ENCODE results near the gene TNS2. TPM values are rescaled to one million over a fixed set of nuclear protein-coding genes. Genes with fewer than 3 reads are reported as not detected.
"Not testable (repeated sequence)": the region's sequence is repeated elsewhere in the genome, so short reads cannot be mapped to it uniquely, and the experiment has no call there.

TNS2 gene
- total RNA-seq, 2 donors from 2014 or later = 66.5 to 180 TPM

- intact Hi-C loops (cut with DNase I) = no loop called here
Observed at GRCh38 chr12:53011889-53012288, 38.0 kb upstream of the TNS2 start.

GRCh38 chr12:53012928-53013327 lies 36.9 kb upstream of the TNS2 start:
- intact Hi-C loops (cut with DNase I) = no loop called here
- no peak overlapping the region for H3K27ac ChIP-seq
- no peaks in the 10 kb centered on the region for H3K27me3 ChIP-seq (replicated peaks; ENCODE audit: insufficient read depth)
- peaks cover 0 to 7% of the 10 kb centered on the region in 2 donors for H3K36me3 ChIP-seq
- no peak overlapping the region for H3K4me3 ChIP-seq
- H3K4me1 ChIP-seq (replicated peaks) = peaks cover 10% of the 10 kb centered on the region
- no peaks in the 10 kb centered on the region for H3K9me3 ChIP-seq
- no peak for DNase-seq (ENCODE audit: low spot score)
- 79% methylated on average over 3 of the region's 3 CpGs for WGBS
- TF ChIP-seq POLR2AphosphoS5 (IDR thresholded peaks at IDR 0.05) = no peak
- TF ChIP-seq CTCF (IDR thresholded peaks at IDR 0.05) = no peak
- TF ChIP-seq POLR2A (IDR thresholded peaks at IDR 0.05) = no peak

More at GRCh38 chr12:53011889-53012288, 38.0 kb upstream of the TNS2 start:
- no peak overlapping the region for H3K27ac ChIP-seq
- H3K36me3 ChIP-seq = no peaks in the 10 kb centered on the region
- H3K4me3 ChIP-seq = no peak overlapping the region
- TF ChIP-seq CTCF (IDR thresholded peaks at IDR 0.05) = no peak
- no peak for TF ChIP-seq POLR2A (IDR thresholded peaks at IDR 0.05)
- no peak for TF ChIP-seq POLR2AphosphoS5 (IDR thresholded peaks at IDR 0.05)
- no peaks in the 10 kb centered on the region for H3K9me3 ChIP-seq
- DNase-seq (ENCODE audit: low spot score) = no peak
- H3K27me3 ChIP-seq (replicated peaks; ENCODE audit: insufficient read depth) = no peaks in the 10 kb centered on the region
- peaks cover 15% of the 10 kb centered on the region for H3K4me1 ChIP-seq (replicated peaks)
- WGBS = 45% methylated on average over 3 of the region's 3 CpGs

GRCh38 chr12:53014709-53015108 lies 35.2 kb upstream of the TNS2 start:
- H3K27me3 ChIP-seq (replicated peaks; ENCODE audit: insufficient read depth) = no peaks in the 10 kb centered on the region
- no peak overlapping the region for H3K27ac ChIP-seq
- peaks cover 4% of the 10 kb centered on the region for H3K4me1 ChIP-seq (replicated peaks)
- no peak overlapping the region for H3K4me3 ChIP-seq
- intact Hi-C loops (cut with DNase I) = no loop called here
- H3K36me3 ChIP-seq = peaks cover 0 to 13% of the 10 kb centered on the region in 2 donors
- TF ChIP-seq CTCF (IDR thresholded peaks at IDR 0.05) = no peak
- no peaks in the 10 kb centered on the region for H3K9me3 ChIP-seq
- WGBS = 87% methylated on average over 2 of the region's 2 CpGs
- DNase-seq (ENCODE audit: low spot score) = no peak

GRCh38 chr12:53025250-53025649 lies 24.6 kb upstream of the TNS2 start:
- Histone ChIP-seq H3K9me3 (no peaks in the 10 kb centered on the region), H3K36me3 (peaks cover 10 to 11% of the 10 kb centered on the region in 2 donors), H3K4me1 (replicated peaks) (no peaks in the 10 kb centered on the region), H3K27me3 (replicated peaks; ENCODE audit: insufficient read depth) (no peaks in the 10 kb centered on the region), H3K27ac (no peak overlapping the region), H3K4me3 (no peak overlapping the region)
- TF ChIP-seq CTCF (IDR thresholded peaks at IDR 0.05) (no peak), POLR2A (IDR thresholded peaks at IDR 0.05) (no peak), POLR2AphosphoS5 (IDR thresholded peaks at IDR 0.05) (no peak)
- intact Hi-C loops (cut with DNase I) = no loop called here
- no peak for DNase-seq (ENCODE audit: low spot score)
- WGBS = 78% methylated on average over 3 of the region's 3 CpGs

GRCh38 chr12:53027014-53027413 lies 22.9 kb upstream of the TNS2 start:
- H3K27me3 ChIP-seq (replicated peaks; ENCODE audit: insufficient read depth); H3K9me3 ChIP-seq; H3K4me1 ChIP-seq (replicated peaks); H3K4me3 ChIP-seq; H3K27ac ChIP-seq; intact Hi-C loops (cut with DNase I); DNase-seq (ENCODE audit: low spot score): not testable (repeated sequence)
- peaks cover 5 to 11% of the 10 kb centered on the region in 2 donors for H3K36me3 ChIP-seq
- 86% methylated on average over 8 of the region's 13 CpGs for WGBS

Measured in prostate gland (tissue), 2 donors.